HepG2 (cell line): ENCODE data around the gene NEBL.

ENCODE experiments used
- ARID2 ChIP-seq: sonication (generic); formaldehyde crosslinking; IDR thresholded peaks from 2 replicates; pipeline ENCODE4 v1.8.1; 2022; ENCODE audit warnings: mild to moderate bottlenecking, missing genetic modification reagents, borderline replicate concordance
- ELF4 ChIP-seq: sonication (generic); formaldehyde crosslinking; IDR thresholded peaks from 2 replicates; pipeline ENCODE4 v1.5.0; 2020; ENCODE audit warnings: missing genetic modification reagents, mild to moderate bottlenecking, moderate library complexity, borderline replicate concordance
- FOXK2 ChIP-seq: fragments of 450-650 bp; IDR thresholded peaks from 2 replicates; pipeline ENCODE4 v1.6.1; 2016
- ZNF10 ChIP-seq: sonication (generic); formaldehyde crosslinking; IDR thresholded peaks from 2 replicates; pipeline ENCODE4 v1.4.0; 2020; ENCODE audit warnings: mild to moderate bottlenecking, low read depth, missing genetic modification reagents, borderline replicate concordance
- ZNF101 ChIP-seq: sonication (generic); formaldehyde crosslinking; IDR thresholded peaks from 2 replicates; pipeline ENCODE4 v1.4.0; 2020; ENCODE audit warnings: mild to moderate bottlenecking, low read depth, missing genetic modification reagents, borderline replicate concordance
- ZNF207 ChIP-seq: fragments of 450-650 bp; IDR thresholded peaks from 2 replicates; pipeline ENCODE4 v1.6.1; 2016; ENCODE audit warnings: antibody characterized with exemption, borderline replicate concordance
- ZNF367 ChIP-seq: sonication (generic); formaldehyde crosslinking; IDR thresholded peaks from 2 replicates; pipeline ENCODE4 v1.4.0; 2020; ENCODE audit warnings: missing genetic modification reagents, borderline replicate concordance
- TF ChIP-seq, protein P1 (sequence below): sonication (generic); formaldehyde crosslinking; IDR thresholded peaks from 2 replicates; pipeline ENCODE4 v1.8.1; 2023; ENCODE audit warnings: mild to moderate bottlenecking, inconsistent platforms, moderate library complexity, missing genetic modification reagents, borderline replicate concordance
- TF ChIP-seq, protein P2 (sequence below): sonication (generic); formaldehyde crosslinking; IDR thresholded peaks from 2 replicates; pipeline ENCODE4 v1.5.0; 2020; ENCODE audit warnings: mild to moderate bottlenecking, missing genetic modification reagents, moderate library complexity

DNA sequence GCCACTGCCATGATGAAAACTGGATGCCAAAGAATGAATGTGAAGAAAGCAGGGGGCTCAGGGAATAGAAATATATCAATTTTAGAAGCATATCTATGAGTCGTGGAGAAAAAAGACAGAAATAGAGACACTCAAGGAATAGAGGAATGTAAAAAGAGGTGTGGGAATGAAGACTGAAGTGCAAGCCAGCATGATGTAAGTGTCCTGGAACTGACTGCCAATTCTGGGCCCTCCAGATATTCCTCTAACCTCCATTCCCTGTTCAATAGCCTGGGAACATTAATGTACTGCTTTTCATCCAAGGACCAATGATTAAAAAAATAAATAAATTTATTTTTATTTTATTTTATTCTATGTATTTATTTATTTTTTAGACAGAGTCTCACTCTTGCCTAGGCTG lies 40.6 kb downstream of the NEBL start:
- TF ChIP-seq, protein P1, sequence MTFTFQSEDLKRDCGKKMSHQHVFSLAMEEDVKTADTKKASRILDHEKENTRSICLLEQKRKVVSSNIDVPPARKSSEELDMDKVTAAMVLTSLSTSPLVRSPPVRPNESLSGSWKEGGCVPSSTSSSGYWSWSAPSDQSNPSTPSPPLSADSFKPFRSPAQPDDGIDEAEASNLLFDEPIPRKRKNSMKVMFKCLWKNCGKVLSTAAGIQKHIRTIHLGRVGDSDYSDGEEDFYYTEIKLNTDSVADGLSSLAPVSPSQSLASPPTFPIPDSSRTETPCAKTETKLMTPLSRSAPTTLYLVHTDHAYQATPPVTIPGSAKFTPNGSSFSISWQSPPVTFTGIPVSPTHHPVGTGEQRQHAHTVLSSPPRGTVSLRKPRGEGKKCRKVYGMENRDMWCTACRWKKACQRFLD: no peak
- TF ChIP-seq ZNF207: no peak
- no peak for TF ChIP-seq ZNF101 (CRISPR knock-in tag)
- TF ChIP-seq ZNF10: no peak
- no peak for TF ChIP-seq ELF4 (CRISPR knock-in tag)
- TF ChIP-seq ARID2 (CRISPR knock-in tag): no peak
- no peak for TF ChIP-seq ZNF367 (CRISPR knock-in tag)
- TF ChIP-seq, protein P2, sequence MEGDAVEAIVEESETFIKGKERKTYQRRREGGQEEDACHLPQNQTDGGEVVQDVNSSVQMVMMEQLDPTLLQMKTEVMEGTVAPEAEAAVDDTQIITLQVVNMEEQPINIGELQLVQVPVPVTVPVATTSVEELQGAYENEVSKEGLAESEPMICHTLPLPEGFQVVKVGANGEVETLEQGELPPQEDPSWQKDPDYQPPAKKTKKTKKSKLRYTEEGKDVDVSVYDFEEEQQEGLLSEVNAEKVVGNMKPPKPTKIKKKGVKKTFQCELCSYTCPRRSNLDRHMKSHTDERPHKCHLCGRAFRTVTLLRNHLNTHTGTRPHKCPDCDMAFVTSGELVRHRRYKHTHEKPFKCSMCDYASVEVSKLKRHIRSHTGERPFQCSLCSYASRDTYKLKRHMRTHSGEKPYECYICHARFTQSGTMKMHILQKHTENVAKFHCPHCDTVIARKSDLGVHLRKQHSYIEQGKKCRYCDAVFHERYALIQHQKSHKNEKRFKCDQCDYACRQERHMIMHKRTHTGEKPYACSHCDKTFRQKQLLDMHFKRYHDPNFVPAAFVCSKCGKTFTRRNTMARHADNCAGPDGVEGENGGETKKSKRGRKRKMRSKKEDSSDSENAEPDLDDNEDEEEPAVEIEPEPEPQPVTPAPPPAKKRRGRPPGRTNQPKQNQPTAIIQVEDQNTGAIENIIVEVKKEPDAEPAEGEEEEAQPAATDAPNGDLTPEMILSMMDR (CRISPR knock-in tag): no peak
- TF ChIP-seq FOXK2: no peak
